ENCODE data around the gene UVSSA. TPM values are rescaled to one million over a fixed set of nuclear protein-coding genes. Genes with fewer than 3 reads are reported as not detected.

UVSSA gene
- total RNA-seq, 2 donors from 2014 or later: 18.2 to 26.0 TPM

DNA sequence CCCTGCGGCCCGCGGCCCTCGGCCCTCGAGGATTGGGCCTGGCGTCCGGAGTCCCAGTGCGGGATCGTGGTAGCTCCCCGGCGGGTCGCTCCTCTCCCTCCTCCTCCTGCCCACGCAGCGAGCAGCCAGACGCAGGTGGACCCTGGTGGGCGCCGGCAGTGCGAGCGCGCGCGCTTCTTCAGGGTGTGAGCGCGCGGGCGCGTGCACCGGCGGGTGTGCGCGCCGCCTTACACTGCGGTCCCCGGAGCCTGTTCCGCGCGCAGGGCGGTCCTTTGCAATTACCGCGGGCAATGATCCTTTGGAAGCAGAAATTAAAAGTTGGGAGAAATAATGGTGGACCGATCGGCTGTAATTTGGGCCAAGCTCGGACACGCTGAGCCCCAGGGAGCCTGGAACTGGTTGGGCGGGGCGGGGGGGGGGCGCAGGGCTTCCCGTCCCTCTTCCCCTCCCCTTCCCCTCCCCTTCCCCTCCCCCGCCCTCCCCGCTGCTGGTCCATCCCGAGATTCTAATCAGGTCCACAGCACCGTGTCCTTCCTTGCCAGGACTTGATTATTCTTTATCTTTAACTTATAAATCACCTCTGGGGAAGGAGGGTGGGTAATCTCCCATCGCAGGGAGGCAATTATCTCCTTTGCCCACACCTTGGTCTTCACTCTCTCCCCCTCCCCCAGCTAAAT lies 60.8 kb downstream of the UVSSA start:
- H3K4me1 ChIP-seq: peaks cover 30% of the 10 kb centered on the region
- no peak for ATAC-seq
- intact Hi-C loops (cut with DNase I): no loop called here
- H3K9me3 ChIP-seq: no peaks in the 10 kb centered on the region
- peaks cover 7 to 55% of the 10 kb centered on the region in 2 donors for H3K27me3 ChIP-seq
- H3K36me3 ChIP-seq (replicated peaks in 1 of 2; ENCODE audit: insufficient read depth in 1 of 2, low read depth in 2 of 2): no peaks in the 10 kb centered on the region
- no peak for DNase-seq
- H3K27ac ChIP-seq: no peak overlapping the region
- H3K4me3 ChIP-seq: no peak overlapping the region
- TF ChIP-seq, protein P1, sequence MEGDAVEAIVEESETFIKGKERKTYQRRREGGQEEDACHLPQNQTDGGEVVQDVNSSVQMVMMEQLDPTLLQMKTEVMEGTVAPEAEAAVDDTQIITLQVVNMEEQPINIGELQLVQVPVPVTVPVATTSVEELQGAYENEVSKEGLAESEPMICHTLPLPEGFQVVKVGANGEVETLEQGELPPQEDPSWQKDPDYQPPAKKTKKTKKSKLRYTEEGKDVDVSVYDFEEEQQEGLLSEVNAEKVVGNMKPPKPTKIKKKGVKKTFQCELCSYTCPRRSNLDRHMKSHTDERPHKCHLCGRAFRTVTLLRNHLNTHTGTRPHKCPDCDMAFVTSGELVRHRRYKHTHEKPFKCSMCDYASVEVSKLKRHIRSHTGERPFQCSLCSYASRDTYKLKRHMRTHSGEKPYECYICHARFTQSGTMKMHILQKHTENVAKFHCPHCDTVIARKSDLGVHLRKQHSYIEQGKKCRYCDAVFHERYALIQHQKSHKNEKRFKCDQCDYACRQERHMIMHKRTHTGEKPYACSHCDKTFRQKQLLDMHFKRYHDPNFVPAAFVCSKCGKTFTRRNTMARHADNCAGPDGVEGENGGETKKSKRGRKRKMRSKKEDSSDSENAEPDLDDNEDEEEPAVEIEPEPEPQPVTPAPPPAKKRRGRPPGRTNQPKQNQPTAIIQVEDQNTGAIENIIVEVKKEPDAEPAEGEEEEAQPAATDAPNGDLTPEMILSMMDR (IDR thresholded peaks at IDR 0.05): no peak
- TF ChIP-seq POLR2A (IDR thresholded peaks at IDR 0.05): no peak
- WGBS, 2 donors: 0 to 2% methylated on average over 12 to 53 of the region's 53 CpGs

DNA sequence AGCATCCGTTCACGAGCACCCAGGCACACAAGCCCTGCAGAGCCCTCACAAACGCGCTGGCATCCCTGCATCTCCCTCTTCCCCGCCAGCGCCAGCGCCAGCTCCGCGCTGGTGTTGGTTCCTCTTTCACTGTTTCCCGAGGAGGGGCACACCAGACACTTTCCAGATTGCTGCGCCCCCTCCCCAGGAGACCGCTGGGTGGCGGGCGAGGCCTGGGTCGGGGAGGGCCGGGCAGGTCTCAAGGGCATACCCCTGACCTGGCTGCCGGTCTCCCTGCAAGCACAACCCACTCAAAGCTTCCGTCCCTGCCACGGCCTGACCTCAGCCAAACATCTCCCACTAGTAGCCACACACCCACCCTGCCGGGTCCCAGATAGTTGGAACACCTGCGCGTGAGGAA lies 61.4 kb downstream of the UVSSA start:
- Histone ChIP-seq H3K27me3 (peaks cover 7 to 55% of the 10 kb centered on the region in 2 donors), H3K4me3 (no peak overlapping the region), H3K27ac (no peak overlapping the region), H3K4me1 (peaks cover 25% of the 10 kb centered on the region), H3K36me3 (replicated peaks in 1 of 2; ENCODE audit: insufficient read depth in 1 of 2, low read depth in 2 of 2) (no peaks in the 10 kb centered on the region), H3K9me3 (no peaks in the 10 kb centered on the region)
- TF ChIP-seq POLR2A (IDR thresholded peaks at IDR 0.05): no peak
- TF ChIP-seq, protein P1 (IDR thresholded peaks at IDR 0.05): no peak
- intact Hi-C loops (cut with DNase I): no loop called here
- WGBS, 2 donors: 8 to 13% methylated on average over 14 to 22 of the region's 22 CpGs
- ATAC-seq (no peak), DNase-seq (no peak)

DNA sequence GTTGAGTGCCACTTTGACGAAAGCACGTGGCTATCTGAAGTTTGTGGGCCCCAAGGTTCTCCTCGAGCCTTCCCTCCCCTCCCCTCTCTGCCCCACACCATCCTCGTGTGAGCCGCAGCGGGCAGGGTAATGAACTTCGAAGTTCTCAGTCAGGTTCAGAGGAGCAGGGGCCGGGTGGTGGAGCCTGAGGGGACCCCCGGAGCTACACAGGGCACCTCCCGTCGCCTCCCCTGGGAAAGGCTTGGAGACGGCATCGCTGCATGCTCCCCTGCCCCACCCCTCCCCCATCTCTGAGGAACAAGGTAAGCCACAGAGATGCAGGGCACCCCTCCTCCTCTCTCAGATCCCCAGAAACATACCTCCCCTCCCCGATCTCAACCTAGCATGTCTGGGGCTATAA lies 62.1 kb downstream of the UVSSA start:
- 18 to 29% methylated on average over 13 to 14 of the region's 14 CpGs for WGBS, 2 donors
- no peak overlapping the region for H3K27ac ChIP-seq
- H3K36me3 ChIP-seq (replicated peaks in 1 of 2; ENCODE audit: insufficient read depth in 1 of 2, low read depth in 2 of 2): no peaks in the 10 kb centered on the region
- no peaks in the 10 kb centered on the region for H3K9me3 ChIP-seq
- intact Hi-C loops (cut with DNase I): no loop called here
- TF ChIP-seq, protein P1 (IDR thresholded peaks at IDR 0.05): no peak
- TF ChIP-seq POLR2A (IDR thresholded peaks at IDR 0.05): no peak
- peaks cover 6 to 56% of the 10 kb centered on the region in 2 donors for H3K27me3 ChIP-seq
- no peak for DNase-seq
- no peak overlapping the region for H3K4me3 ChIP-seq
- no peak for ATAC-seq
- peaks cover 18% of the 10 kb centered on the region for H3K4me1 ChIP-seq

DNA sequence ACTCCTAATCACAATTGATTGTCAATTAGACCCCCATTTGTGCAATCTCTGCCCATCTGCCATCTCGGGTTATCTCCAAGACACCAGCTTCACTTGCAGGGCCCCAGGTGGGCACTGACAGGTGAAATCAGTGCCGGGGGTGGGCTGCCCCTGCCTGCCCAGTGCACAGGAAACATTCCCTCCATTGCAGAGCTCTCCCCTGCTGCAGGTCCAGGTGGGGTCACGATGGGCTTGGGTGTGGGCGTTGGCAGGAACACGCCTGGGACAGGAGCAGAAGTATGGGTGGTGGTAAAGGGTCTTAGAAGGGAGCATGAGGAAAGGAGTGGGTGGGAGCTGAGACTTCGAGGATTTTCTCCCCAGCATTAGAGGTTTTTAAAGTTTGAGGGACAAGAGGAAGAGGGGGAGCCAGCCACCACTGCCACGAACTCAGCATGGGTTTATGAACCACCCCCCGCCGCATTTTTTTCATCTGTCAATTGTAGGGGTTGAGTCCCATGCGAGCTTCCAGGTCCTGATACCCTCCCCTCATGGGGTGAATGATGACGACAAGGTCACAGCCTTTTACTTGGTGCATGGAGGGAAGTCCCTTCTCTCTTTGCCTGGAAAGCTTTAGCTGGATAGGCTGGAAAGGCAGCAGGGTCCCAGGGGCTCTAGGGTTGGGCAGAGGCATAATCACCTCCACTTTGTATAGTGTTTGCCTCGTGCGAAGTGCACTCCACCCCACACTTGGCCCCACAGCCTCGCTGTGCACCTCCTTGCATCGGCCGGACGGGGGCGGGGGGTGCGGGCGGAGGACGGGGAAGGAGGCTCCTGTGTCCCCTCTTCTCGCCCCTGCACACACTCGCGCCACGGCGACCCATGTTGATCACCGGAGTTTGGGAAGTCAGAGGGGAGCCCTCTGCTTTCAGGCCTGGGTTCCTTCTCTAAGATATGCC lies 62.8 kb downstream of the UVSSA start:
- intact Hi-C loops (cut with DNase I): no loop called here
- no peak overlapping the region for H3K4me3 ChIP-seq
- ATAC-seq (no peak), DNase-seq (no peak)
- no peaks in the 10 kb centered on the region for H3K9me3 ChIP-seq
- H3K27ac ChIP-seq: no peak overlapping the region
- H3K4me1 ChIP-seq: peaks cover 12% of the 10 kb centered on the region
- WGBS, 2 donors: 30 to 35% methylated on average over 23 to 26 of the region's 27 CpGs
- no peak for TF ChIP-seq POLR2A (IDR thresholded peaks at IDR 0.05)
- TF ChIP-seq, protein P1 (IDR thresholded peaks at IDR 0.05): no peak
- H3K36me3 ChIP-seq (replicated peaks in 1 of 2; ENCODE audit: insufficient read depth in 1 of 2, low read depth in 2 of 2): no peaks in the 10 kb centered on the region
- H3K27me3 ChIP-seq: peaks cover 0 to 49% of the 10 kb centered on the region in 2 donors

Data from body of pancreas (tissue), 4 donors.